T-helper 9 cell (primary cell): ENCODE data around the gene NFAM1.
A peak's percentile ranks its signal among the peaks of the same experiment; 100 is the strongest.

ENCODE experiments used
- DNase-seq: peaks from one replicate; pipeline ENCODE4 v3.0.0-alpha.2; 2020

The NFAM1 gene

GRCh38 chr22:42356533-42356932, 75.7 kb downstream of the NFAM1 start:
- no peak for DNase-seq

GRCh38 chr22:42353883-42354727, 78.1 kb downstream of the NFAM1 start:
- no peak for DNase-seq

- no peak for DNase-seq
Observed at GRCh38 chr22:42350373-42350772, 81.8 kb downstream of the NFAM1 start.

GRCh38 chr22:42347281-42347824, 84.8 kb downstream of the NFAM1 start:
- DNase-seq, result no peak

- DNase-seq, result no peak
Observed at GRCh38 chr22:42346722-42347121, 85.5 kb downstream of the NFAM1 start.

GRCh38 chr22:42345458-42345857, 86.7 kb downstream of the NFAM1 start:
- DNase-seq, result no peak

GRCh38 chr22:42344361-42344905, 87.8 kb downstream of the NFAM1 start:
- no peak for DNase-seq

GRCh38 chr22:42343531-42344081, 88.6 kb downstream of the NFAM1 start:
- DNase-seq, result peak; percentile 8

- no peak for DNase-seq
Observed at GRCh38 chr22:42343121-42343454, 89.1 kb downstream of the NFAM1 start.

- no peak for DNase-seq
Observed at GRCh38 chr22:42342426-42343120, 89.6 kb downstream of the NFAM1 start.

- DNase-seq, result no peak
Observed at GRCh38 chr22:42341779-42342178, 90.4 kb downstream of the NFAM1 start.

- DNase-seq, result no peak
Observed at GRCh38 chr22:42340829-42341383, 91.3 kb downstream of the NFAM1 start.

GRCh38 chr22:42340150-42340549, 92.1 kb downstream of the NFAM1 start:
- no peak for DNase-seq

- DNase-seq, result no peak
Observed at GRCh38 chr22:42338479-42338878, 93.7 kb downstream of the NFAM1 start.

- DNase-seq, result no peak
Observed at GRCh38 chr22:42337356-42337755, 94.8 kb downstream of the NFAM1 start.

- DNase-seq, result no peak
Observed at GRCh38 chr22:42336527-42337227, 95.5 kb downstream of the NFAM1 start.

- no peak for DNase-seq
Observed at GRCh38 chr22:42335839-42336378, 96.3 kb downstream of the NFAM1 start.

- DNase-seq, result no peak
Observed at GRCh38 chr22:42334875-42335512, 97.2 kb downstream of the NFAM1 start.

- no peak for DNase-seq
Observed at GRCh38 chr22:42333544-42333943, 98.7 kb downstream of the NFAM1 start.

- DNase-seq, result no peak
Observed at GRCh38 chr22:42332089-42332488, 100.1 kb downstream of the NFAM1 start.

- DNase-seq, result no peak
Observed at GRCh38 chr22:42331014-42331413, 101.2 kb downstream of the NFAM1 start.
